ENCODE measurements around the gene LRRC75A.

DNA sequence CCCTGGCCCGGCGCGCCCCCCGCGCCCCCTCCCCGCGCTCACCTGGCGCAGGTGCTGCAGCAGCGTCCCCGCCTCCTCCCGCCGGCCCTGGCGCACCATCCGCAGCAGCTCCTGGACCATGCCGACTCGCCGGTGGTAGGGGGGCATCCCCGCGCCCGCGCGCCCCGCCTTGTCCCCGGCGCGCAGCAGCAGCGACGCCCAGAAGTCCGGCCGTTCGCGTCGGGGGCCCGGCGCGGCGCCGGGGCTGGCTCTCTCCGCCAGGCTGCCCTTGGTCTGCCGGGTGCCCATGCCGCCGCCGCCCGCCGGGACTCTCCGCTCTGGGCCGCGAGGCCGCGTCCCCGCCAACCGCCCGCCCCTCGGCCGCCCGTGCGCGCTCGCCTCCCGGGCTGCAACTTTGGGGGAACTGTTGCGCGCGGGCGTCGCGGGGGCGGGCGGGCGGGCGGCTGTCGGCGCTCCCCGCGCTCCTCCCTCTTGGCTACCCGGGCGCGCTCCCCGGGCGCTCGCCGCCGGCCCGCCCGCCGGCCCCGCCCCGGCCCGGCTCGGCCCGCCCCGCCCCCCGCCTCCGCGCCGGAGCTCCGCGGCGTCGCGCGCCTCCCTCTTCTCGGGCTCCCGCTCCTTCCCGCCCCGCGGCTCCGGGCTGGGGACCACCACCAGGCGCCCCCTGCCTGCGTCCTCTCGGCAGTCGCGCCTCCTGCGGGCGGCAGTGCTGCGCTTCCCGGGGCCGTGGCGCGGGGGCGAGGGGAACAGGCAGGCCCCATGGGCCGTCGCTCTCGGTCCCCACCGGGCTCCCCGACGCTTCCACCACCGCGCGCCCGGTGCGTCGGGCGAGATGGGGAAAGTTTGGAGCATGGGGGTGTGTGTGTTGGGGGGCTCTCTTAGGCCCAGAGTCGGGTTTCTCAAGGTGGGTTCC, at the start of gene LRRC75A:
- TF ChIP-seq, protein P1, sequence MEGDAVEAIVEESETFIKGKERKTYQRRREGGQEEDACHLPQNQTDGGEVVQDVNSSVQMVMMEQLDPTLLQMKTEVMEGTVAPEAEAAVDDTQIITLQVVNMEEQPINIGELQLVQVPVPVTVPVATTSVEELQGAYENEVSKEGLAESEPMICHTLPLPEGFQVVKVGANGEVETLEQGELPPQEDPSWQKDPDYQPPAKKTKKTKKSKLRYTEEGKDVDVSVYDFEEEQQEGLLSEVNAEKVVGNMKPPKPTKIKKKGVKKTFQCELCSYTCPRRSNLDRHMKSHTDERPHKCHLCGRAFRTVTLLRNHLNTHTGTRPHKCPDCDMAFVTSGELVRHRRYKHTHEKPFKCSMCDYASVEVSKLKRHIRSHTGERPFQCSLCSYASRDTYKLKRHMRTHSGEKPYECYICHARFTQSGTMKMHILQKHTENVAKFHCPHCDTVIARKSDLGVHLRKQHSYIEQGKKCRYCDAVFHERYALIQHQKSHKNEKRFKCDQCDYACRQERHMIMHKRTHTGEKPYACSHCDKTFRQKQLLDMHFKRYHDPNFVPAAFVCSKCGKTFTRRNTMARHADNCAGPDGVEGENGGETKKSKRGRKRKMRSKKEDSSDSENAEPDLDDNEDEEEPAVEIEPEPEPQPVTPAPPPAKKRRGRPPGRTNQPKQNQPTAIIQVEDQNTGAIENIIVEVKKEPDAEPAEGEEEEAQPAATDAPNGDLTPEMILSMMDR (IDR thresholded peaks at IDR 0.05; ENCODE audit: low read depth, low read length): no peak
- TF ChIP-seq EZH2phosphoT487 (IDR thresholded peaks at IDR 0.05; ENCODE audit: low read depth): no peak

Data from OCI-LY3 (cell line).